HEK293 (cell line): Measurements from ENCODE around the gene KY.

Experiments
- CTCF ChIA-PET: fragments of 350-600 bp; formaldehyde crosslinking; extraction: SDS; loops from one replicate; lab custom pipeline; 2021; ENCODE audit warnings: antibody characterized with exemption; lab: Yijun Ruan, JAX
- POLR2A ChIA-PET: fragments of 300-600 bp; formaldehyde crosslinking; extraction: SDS; loops from one replicate; lab custom pipeline; 2020; ENCODE audit warnings: antibody characterized with exemption, inconsistent platforms; lab: Yijun Ruan, JAX
- H3K27ac ChIP-seq: fragments of 200-500 bp; sonication (Bioruptor generic); 2 replicates; pipeline ENCODE4 v1.5.1; 2014; ENCODE audit warnings: low read depth, low read length, control low read depth, inconsistent platforms; ENCODE audit errors: extremely low read depth
- H3K36me3 ChIP-seq, 2 experiments: fragments of 200-500 bp in 1 of 2; sonication (Bioruptor generic) in 1 of 2; 1 replicate in 1 of 2; 2 replicates in 1 of 2; pipeline ENCODE4 v1.5.1; 2014 to 2017; ENCODE audit warnings: inconsistent platforms in 2 of 2, low read length in 2 of 2; ENCODE audit not compliant: control insufficient read depth in 2 of 2, insufficient read depth in 1 of 2
- H3K4me1 ChIP-seq: fragments of 200-500 bp; sonication (Bioruptor generic); 2 replicates; pipeline ENCODE4 v1.5.1; 2014; ENCODE audit warnings: mild to moderate bottlenecking, low read length, inconsistent platforms; ENCODE audit not compliant: control insufficient read depth, insufficient read depth
- H3K4me3 ChIP-seq: 2 replicates; pipeline ENCODE4 v1.5.1; 2011; ENCODE audit warnings: low read depth, mild to moderate bottlenecking, control low read depth, low read length, moderate library complexity
- H3K9me3 ChIP-seq: fragments of 200-500 bp; sonication (Bioruptor generic); 2 replicates; pipeline ENCODE4 v1.5.1; 2014; ENCODE audit warnings: low read depth, low read length, inconsistent platforms; ENCODE audit not compliant: control insufficient read depth, insufficient read depth
- ATF2 ChIP-seq: fragments of 450-650 bp; formaldehyde crosslinking; IDR thresholded peaks from 2 replicates; pipeline ENCODE4 v1.5.1; 2016; ENCODE audit warnings: missing biosample characterization, missing genetic modification characterization, low read depth
- GFI1B ChIP-seq: fragments of 450-650 bp; formaldehyde crosslinking; IDR thresholded peaks from 2 replicates; pipeline ENCODE4 v1.5.1; 2016; ENCODE audit warnings: missing biosample characterization, missing genetic modification characterization
- GLI2 ChIP-seq: fragments of 450-650 bp; formaldehyde crosslinking; IDR thresholded peaks from 2 replicates; pipeline ENCODE4; 2017; ENCODE audit warnings: missing biosample characterization, missing genetic modification characterization, low read depth, borderline replicate concordance
- HIC1 ChIP-seq: fragments of 450-650 bp; formaldehyde crosslinking; IDR thresholded peaks from 2 replicates; pipeline ENCODE4 v1.5.1; 2016; ENCODE audit warnings: missing biosample characterization, missing genetic modification characterization
- KLF8 ChIP-seq: fragments of 450-650 bp; formaldehyde crosslinking; IDR thresholded peaks from 2 replicates; pipeline ENCODE4 v1.5.1; 2016; ENCODE audit warnings: missing biosample characterization, missing genetic modification characterization
- PBX3 ChIP-seq: sonication (generic); formaldehyde crosslinking; IDR thresholded peaks from 2 replicates; pipeline ENCODE4 v1.8.1; 2022; ENCODE audit warnings: mild to moderate bottlenecking, moderate library complexity, missing genetic modification reagents
- PRDM1 ChIP-seq: fragments of 450-650 bp; formaldehyde crosslinking; IDR thresholded peaks from 2 replicates; pipeline ENCODE4; 2016; ENCODE audit warnings: missing biosample characterization, missing genetic modification characterization
- YY1 ChIP-seq: fragments of 450-650 bp; formaldehyde crosslinking; IDR thresholded peaks from 2 replicates; pipeline ENCODE4 v1.5.1; 2018; ENCODE audit warnings: missing biosample characterization, missing genetic modification characterization
- ZNF114 ChIP-seq: fragments of 450-650 bp; formaldehyde crosslinking; IDR thresholded peaks from 2 replicates; pipeline ENCODE4 v1.5.0; 2017; ENCODE audit warnings: missing biosample characterization, missing genetic modification characterization
- ZNF121 ChIP-seq: fragments of 450-650 bp; formaldehyde crosslinking; IDR thresholded peaks from 2 replicates; pipeline ENCODE4 v1.5.1; 2016; ENCODE audit warnings: missing biosample characterization, missing genetic modification characterization
- ZNF211 ChIP-seq: fragments of 450-650 bp; formaldehyde crosslinking; IDR thresholded peaks from 2 replicates; pipeline ENCODE4 v1.5.1; 2016; ENCODE audit warnings: low read depth, missing biosample characterization, missing genetic modification characterization
- ZNF23 ChIP-seq: fragments of 450-650 bp; formaldehyde crosslinking; IDR thresholded peaks from 2 replicates; pipeline ENCODE4 v1.5.1; 2016; ENCODE audit warnings: missing biosample characterization, missing genetic modification characterization, borderline replicate concordance
- ZNF292 ChIP-seq: fragments of 450-650 bp; formaldehyde crosslinking; IDR thresholded peaks from 2 replicates; pipeline ENCODE4 v1.5.1; 2016; ENCODE audit warnings: low read depth, missing biosample characterization, missing genetic modification characterization, borderline replicate concordance
- ZNF366 ChIP-seq: fragments of 450-650 bp; formaldehyde crosslinking; conservative IDR thresholded peaks from 2 replicates; pipeline ENCODE4 v1.5.1; 2016; ENCODE audit warnings: missing biosample characterization, missing genetic modification characterization
- ZNF37A ChIP-seq: fragments of 450-650 bp; IDR thresholded peaks from 2 replicates; pipeline ENCODE4 v1.5.1; 2018; ENCODE audit warnings: missing biosample characterization, missing genetic modification characterization
- ZNF423 ChIP-seq: fragments of 450-650 bp; formaldehyde crosslinking; IDR thresholded peaks from 2 replicates; pipeline ENCODE4 v1.5.1; 2016; ENCODE audit warnings: missing biosample characterization, missing genetic modification characterization
- ZNF433 ChIP-seq: fragments of 450-650 bp; formaldehyde crosslinking; IDR thresholded peaks from 2 replicates; pipeline ENCODE4 v1.5.1; 2016; ENCODE audit warnings: missing biosample characterization, missing genetic modification characterization, low read depth
- ZNF514 ChIP-seq: fragments of 450-650 bp; formaldehyde crosslinking; IDR thresholded peaks from 2 replicates; pipeline ENCODE4 v1.5.1; 2016; ENCODE audit warnings: missing biosample characterization, missing genetic modification characterization
- ZNF580 ChIP-seq: fragments of 450-650 bp; formaldehyde crosslinking; IDR thresholded peaks from 2 replicates; pipeline ENCODE4 v1.5.1; 2016; ENCODE audit warnings: missing biosample characterization, missing genetic modification characterization
- ZNF621 ChIP-seq: fragments of 450-650 bp; formaldehyde crosslinking; IDR thresholded peaks from 2 replicates; pipeline ENCODE4 v1.5.1; 2017; ENCODE audit warnings: missing biosample characterization, missing genetic modification characterization
- ZNF623 ChIP-seq: fragments of 450-650 bp; formaldehyde crosslinking; IDR thresholded peaks from 2 replicates; pipeline ENCODE4 v1.5.1; 2016; ENCODE audit warnings: missing biosample characterization, missing genetic modification characterization
- ZNF654 ChIP-seq: fragments of 450-650 bp; formaldehyde crosslinking; IDR thresholded peaks from 2 replicates; pipeline ENCODE4 v1.5.1; 2016; ENCODE audit warnings: low read depth, missing biosample characterization, missing genetic modification characterization
- ZNF830 ChIP-seq: fragments of 450-650 bp; IDR thresholded peaks from 2 replicates; pipeline ENCODE4 v1.5.0; 2018; ENCODE audit warnings: missing biosample characterization, missing genetic modification characterization, low read depth, mild to moderate bottlenecking, moderate library complexity

Gene KY

GRCh38 chr3:134622806-134623365, 27.9 kb downstream of the KY start:
- no peak for TF ChIP-seq HIC1
- TF ChIP-seq, all 188 proteins: peak for 0
- ChIA-PET POLR2A (no interaction called here), CTCF (no interaction called here)
- Histone ChIP-seq H3K36me3 (no peaks in the 10 kb centered on the region), H3K27ac (no peak overlapping the region), H3K4me3 (no peak overlapping the region), H3K4me1 (no peaks in the 10 kb centered on the region), H3K9me3 (no peaks in the 10 kb centered on the region)

GRCh38 chr3:134621854-134622253, 29.0 kb downstream of the KY start:
- POLR2A ChIA-PET, result no interaction called here
- Histone ChIP-seq H3K4me1 (no peaks in the 10 kb centered on the region), H3K4me3 (no peak overlapping the region), H3K9me3 (no peaks in the 10 kb centered on the region), H3K27ac (no peak overlapping the region), H3K36me3 (no peaks in the 10 kb centered on the region)
- TF ChIP-seq ZNF121 (tag by site-specific recombination) (no peak), ZNF37A (tag by site-specific recombination) (no peak)
- CTCF ChIA-PET, result interaction anchor here (0.7 kb wide), 3 partner anchors 29 to 419 kb away, joined by 3 read pairs; partner anchors contain the start of gene KY

- no peaks in the 10 kb centered on the region for H3K4me1 ChIP-seq
- H3K4me3 ChIP-seq, result no peak overlapping the region
- POLR2A ChIA-PET, result no interaction called here
- no peak for TF ChIP-seq ZNF23 (tag by site-specific recombination)
- no peak for TF ChIP-seq ZNF654 (tag by site-specific recombination)
- TF ChIP-seq ZNF211 (tag by site-specific recombination), result no peak
- no peak for TF ChIP-seq ZNF621 (tag by site-specific recombination)
- TF ChIP-seq ZNF433 (tag by site-specific recombination), result no peak
- TF ChIP-seq ATF2, result no peak
- TF ChIP-seq PRDM1 (tag by site-specific recombination), result no peak
- no peak for TF ChIP-seq ZNF580 (tag by site-specific recombination)
- TF ChIP-seq ZNF423 (tag by site-specific recombination), result no peak
- TF ChIP-seq ZNF114 (tag by site-specific recombination), result no peak
- CTCF ChIA-PET, result no interaction called here
- no peaks in the 10 kb centered on the region for H3K36me3 ChIP-seq
- no peaks in the 10 kb centered on the region for H3K9me3 ChIP-seq
- no peak overlapping the region for H3K27ac ChIP-seq
Measured at GRCh38 chr3:134620476-134621115, 30.2 kb downstream of the KY start.

- H3K27ac ChIP-seq, result no peak overlapping the region
- no peaks in the 10 kb centered on the region for H3K9me3 ChIP-seq
- H3K4me3 ChIP-seq, result no peak overlapping the region
- H3K36me3 ChIP-seq, result no peaks in the 10 kb centered on the region
- CTCF ChIA-PET, result no interaction called here
- TF ChIP-seq PBX3 (no peak), GLI2 (tag by site-specific recombination) (no peak), ZNF514 (tag by site-specific recombination) (no peak), ZNF621 (tag by site-specific recombination) (no peak), GFI1B (no peak), KLF8 (tag by site-specific recombination) (no peak), ZNF623 (tag by site-specific recombination) (no peak), ZNF366 (tag by site-specific recombination) (no peak), YY1 (no peak), ZNF292 (no peak), ZNF830 (tag by site-specific recombination) (no peak)
- no peaks in the 10 kb centered on the region for H3K4me1 ChIP-seq
- POLR2A ChIA-PET, result no interaction called here
Measured at GRCh38 chr3:134619884-134620445, 30.9 kb downstream of the KY start.
